NCI-H1436 treated with DMSO at 0.1 percent for 48 hours (cell line): ENCODE measurements around the gene STIL.
"Not testable (repeated sequence)": the region's sequence is repeated elsewhere in the genome, so short reads cannot be mapped to it uniquely, and the experiment has no call there.

Source experiments
- DNase-seq: peaks from one replicate; lab custom pipeline; 2025; lab: John Stamatoyannopoulos, UW

STIL gene

GRCh38 chr1:47319968-47320367 is 6.0 kb upstream of the STIL start:
- not testable (repeated sequence) for DNase-seq

GRCh38 chr1:47317841-47318240 is 3.9 kb upstream of the STIL start:
- no peak for DNase-seq

- no peak for DNase-seq
Observed at GRCh38 chr1:47309427-47309826, 4.5 kb downstream of the STIL start.

- DNase-seq = no peak
Observed at GRCh38 chr1:47302472-47302871, 11.5 kb downstream of the STIL start.

DNA sequence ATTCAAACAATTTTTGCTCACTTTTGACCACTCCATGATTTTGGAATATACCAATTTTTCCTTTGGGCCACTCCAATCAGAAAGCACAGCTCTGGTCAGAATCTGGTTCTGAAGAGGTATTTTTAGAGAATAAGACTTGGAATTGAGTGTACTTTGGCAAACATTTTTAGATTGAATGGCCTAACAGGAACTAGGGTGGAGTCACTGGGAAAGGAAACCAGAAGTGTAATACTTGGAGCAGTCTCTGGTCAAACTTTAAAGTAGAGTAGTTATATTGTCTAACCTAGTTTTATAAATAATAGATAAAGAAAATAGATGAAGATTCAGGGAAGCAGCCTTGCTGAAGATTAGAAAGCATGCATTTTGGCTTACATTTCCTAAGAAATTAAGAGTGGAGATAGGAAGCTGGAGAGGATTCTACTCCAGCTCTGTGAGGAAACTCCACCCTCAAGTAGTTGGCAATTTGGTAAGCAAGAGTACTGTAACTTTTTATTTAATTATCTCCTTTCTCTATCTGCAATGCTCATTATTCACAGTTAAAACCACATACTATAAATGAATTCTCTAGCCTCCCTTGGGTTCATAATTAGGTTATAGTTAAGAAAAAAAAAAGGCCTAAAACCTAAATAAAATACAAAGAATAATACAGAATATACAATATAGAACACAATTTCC is 15.8 kb downstream of the STIL start:
- DNase-seq = no peak

DNA sequence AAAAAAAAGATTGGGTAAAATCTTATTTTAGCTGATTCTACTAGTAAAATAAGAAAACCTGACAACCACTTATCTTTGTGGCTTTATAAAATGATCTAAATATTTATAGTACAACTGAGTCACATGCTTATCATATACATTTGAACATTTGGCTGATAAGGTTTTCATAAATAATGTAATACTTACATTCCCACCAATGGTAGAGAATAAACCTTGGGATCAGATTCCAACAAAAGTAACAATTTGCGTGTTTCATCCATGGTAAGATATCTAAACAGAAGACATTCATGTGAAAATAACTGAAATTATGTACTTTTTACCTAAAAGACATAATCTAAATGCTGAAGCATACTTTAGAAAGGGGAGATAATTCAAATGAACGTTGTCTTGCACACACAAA is 18.4 kb downstream of the STIL start:
- DNase-seq = no peak

- not testable (repeated sequence) for DNase-seq
Observed at GRCh38 chr1:47294863-47295262, 19.1 kb downstream of the STIL start.

DNA sequence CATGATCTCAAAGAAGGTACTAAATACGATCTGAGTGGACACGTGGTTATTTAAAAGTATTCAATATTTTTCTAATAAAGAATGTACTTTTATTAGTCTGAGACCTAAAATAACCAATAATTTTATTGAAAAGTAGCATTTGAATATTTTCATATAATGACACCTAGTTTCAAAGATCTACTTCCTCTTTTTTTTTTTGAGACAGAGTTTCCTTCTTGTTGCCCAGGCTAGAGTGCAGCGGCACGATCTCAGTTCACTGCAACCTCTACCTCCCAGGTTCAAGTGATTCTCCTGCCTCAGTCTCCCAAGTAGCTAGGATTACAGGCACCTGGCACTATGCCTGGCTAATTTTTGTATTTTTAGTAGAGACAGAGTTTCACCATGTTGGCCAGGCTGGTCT is 25.8 kb downstream of the STIL start:
- not testable (repeated sequence) for DNase-seq

- no peak for DNase-seq
Observed at GRCh38 chr1:47280142-47280541, 33.8 kb downstream of the STIL start.

DNA sequence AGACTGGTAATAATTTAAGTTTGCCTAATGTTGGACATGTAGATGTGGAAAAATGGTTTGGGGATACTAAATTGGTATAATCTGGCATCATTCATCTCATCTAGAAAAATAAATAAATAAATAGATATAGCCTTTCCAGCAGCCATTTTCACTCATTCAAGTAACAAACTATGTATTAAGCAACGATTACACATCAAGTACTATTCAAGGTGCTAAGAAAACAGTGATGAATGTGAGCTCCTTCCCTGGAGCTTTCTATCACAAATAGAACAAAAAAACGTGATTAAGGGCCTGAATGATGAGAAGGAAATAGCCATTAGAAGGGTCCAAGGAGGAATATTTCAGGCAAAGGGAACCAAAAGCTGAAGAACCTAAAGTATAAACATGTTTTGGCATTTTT is 37.1 kb downstream of the STIL start:
- no peak for DNase-seq

- not testable (repeated sequence) for DNase-seq
Observed at GRCh38 chr1:47275811-47276210, 38.1 kb downstream of the STIL start.

DNA sequence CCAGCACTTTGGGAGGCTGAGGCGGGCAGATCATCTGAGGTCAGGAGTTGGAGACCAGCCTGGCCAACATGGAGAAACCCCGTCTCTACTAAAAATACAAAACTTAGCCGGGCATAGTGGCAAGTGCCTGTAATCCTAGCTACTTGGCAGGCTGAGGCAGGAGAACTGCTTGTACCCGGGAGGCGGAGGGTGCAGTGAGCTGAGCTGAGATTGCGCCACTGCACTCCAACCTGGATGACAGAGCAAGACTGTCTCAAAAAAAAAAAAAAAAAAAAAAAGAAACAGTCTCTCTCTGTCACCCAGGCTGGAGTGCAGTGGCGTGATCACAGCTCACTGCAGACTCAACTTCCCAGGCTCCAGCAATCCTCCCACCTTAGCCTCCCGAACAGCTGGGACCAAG is 48.4 kb downstream of the STIL start:
- not testable (repeated sequence) for DNase-seq

DNA sequence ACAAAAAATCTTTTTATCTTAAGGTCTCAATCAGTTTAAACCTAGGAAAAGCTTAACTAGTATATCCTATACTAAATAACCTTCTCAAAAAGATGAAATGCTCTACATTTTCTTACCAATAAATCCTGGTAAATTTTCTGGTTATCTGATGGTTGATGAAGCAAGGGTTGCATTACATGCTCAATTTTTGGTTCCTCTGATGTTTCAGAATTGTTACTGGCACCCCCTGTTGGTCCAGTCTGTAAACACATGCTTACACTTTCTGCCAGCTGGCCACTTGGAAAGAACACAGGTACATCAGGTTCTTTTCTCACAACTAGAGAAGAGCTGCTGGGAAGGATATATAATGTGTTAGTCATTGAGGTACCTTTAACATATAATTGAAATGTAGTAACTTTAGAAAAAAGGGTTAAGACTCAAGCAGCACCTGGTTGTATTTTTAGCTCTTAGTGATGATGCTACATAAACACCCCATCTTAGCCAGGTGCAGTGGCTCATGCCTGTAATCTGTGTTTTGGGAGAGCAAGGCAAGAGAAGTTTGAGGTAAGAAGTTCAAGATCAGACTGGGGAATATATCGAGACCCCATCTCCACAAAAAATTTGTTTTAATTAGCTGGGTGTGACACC is 51.0 kb downstream of the STIL start:
- DNase-seq = no peak

- no peak for DNase-seq
Observed at GRCh38 chr1:47257224-47257623, 56.7 kb downstream of the STIL start.

DNA sequence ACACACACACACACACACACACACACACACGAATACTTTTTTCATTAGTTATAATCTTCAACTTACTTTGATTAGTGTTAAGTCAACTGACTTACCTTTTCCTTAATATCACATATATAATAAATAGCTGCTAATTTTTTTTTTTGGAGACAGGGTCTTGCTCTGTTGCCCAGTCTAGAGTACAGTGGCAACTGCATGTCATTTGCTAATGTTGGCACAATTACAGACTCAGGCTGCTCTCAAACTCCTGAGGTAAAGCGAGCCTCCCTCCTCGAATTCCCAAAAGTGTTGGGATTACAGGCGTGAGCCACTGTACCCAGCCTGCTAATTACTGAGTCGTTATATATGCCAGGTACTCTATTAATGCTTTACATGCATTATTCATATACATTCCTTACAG is 61.2 kb downstream of the STIL start:
- no peak for DNase-seq

DNA sequence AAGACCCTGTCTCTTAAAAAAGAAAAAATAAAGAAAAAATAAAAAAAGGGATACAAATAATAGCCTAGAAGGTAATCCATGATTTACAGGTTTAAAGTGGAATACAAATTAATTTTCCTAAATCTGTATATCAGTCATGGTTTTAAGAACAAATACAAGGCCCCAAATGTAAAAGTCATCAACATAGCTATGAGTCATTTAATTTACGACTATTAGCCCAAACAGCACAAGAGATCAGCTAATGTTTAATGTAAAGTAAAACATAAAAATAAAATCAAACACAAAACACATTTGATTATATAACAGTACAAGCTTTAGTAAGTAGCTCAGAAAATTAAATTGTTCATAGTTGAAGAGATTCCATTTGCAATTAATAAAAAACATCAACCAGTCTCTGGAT is 61.6 kb downstream of the STIL start:
- no peak for DNase-seq

DNA sequence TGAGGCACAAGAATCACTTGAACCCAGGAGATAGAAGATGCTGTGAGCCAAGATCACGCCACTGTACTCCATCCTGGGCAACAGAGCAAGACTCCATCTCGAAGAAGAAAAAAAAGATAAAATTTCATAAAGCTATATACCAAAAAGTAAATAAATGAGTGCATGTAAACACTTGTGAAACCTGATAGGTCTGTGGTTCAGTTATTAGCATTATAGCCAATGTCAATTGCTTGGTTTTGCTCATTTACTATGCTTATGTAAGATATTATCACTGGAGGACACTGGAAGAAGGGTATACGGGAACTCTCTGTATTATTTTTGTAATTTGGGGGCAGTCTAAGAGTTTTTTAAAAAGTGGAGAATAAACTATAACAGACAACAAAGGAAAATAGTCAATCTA is 64.2 kb downstream of the STIL start:
- DNase-seq = no peak

GRCh38 chr1:47244339-47244862 is 69.5 kb downstream of the STIL start:
- no peak for DNase-seq

GRCh38 chr1:47243910-47244309 is 70.0 kb downstream of the STIL start:
- no peak for DNase-seq

- DNase-seq = no peak
Observed at GRCh38 chr1:47241114-47242113, 72.5 kb downstream of the STIL start.

- DNase-seq = no peak
Observed at GRCh38 chr1:47238935-47239592, 74.9 kb downstream of the STIL start.

DNA sequence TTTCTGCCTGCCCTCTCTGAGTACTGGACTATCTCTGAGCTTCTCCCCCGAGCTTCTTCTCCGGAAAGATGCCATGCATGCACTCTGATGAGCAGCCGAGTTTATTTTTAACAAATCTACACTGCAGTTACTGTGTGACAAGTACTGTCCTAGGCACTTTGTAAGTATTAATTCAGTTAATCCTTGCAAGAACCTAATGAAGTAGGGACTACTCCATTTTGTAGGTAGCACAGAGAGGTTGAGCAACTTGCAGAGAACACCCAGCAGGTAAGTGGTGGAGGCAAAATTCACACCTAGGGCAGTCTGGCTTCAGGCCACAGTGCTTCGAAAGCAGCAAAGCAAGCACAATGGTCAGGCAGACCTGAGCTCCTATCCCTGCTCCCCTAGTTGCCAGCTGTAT is 78.1 kb downstream of the STIL start:
- no peak for DNase-seq
